ENCODE results near the gene TIMM22.

- TF ChIP-seq CTCF (IDR thresholded peaks at IDR 0.05) (no peak), POLR2A (IDR thresholded peaks at IDR 0.05) (peak in 1 of 2 donors; percentile 9)
Observed at GRCh38 chr17:970364-970763, 26.6 kb upstream of the TIMM22 start.

Data from thyroid gland (tissue), 4 donors.